Right lobe of liver (tissue), 6 donors: Measurements from ENCODE around the gene PTPRN2. TPM values are rescaled to one million over a fixed set of nuclear protein-coding genes. Genes with fewer than 3 reads are reported as not detected.

ENCODE experiments used
- ATAC-seq, 4 donors: fragments of 200-7000 bp; cut with Tn5 transposase; one replicate each; pipeline ENCODE4 v1.9.1; 2020; ENCODE audit warnings: mild to moderate bottlenecking in 4 of 4, moderate library complexity in 4 of 4
- DNase-seq, 3 donors: peaks; one replicate each; pipeline ENCODE4 v3.0.0-alpha.2; 2020
- H3K27ac ChIP-seq, 3 donors: fragments of 200-600 bp; one replicate each; pipeline ENCODE4 v1.8.0; 2022
- H3K27me3 ChIP-seq, 2 donors: fragments of 200-600 bp; one replicate each; pipeline ENCODE4 v1.8.0; 2022
- H3K36me3 ChIP-seq, 4 donors: fragments of 200-600 bp; sonication (generic) in 1 of 4; one replicate each; pipeline versions ENCODE4 v1.5.1 to v1.8.0; 2017 to 2022; ENCODE audit warnings: control low read depth in 1 of 4
- H3K4me1 ChIP-seq, 4 donors: fragments of 200-600 bp; sonication (generic) in 1 of 4; one replicate each; pipeline versions ENCODE4 v1.5.1 to v1.8.0; 2017 to 2022; ENCODE audit warnings: control low read depth in 1 of 4
- H3K4me3 ChIP-seq, 3 donors: fragments of 200-600 bp; one replicate each; pipeline ENCODE4 v1.8.0; 2022
- H3K9me3 ChIP-seq, 4 donors: fragments of 200-600 bp; sonication (generic) in 1 of 4; one replicate each; pipeline versions ENCODE4 v1.5.1 to v1.8.0; 2017 to 2022; ENCODE audit warnings: control low read depth in 1 of 4
- POLR2A ChIP-seq: fragments of 450-650 bp; IDR thresholded peaks from one replicate; pipeline ENCODE4 v1.6.1; 2017; ENCODE audit warnings: antibody characterized with exemption, mild to moderate bottlenecking
- WGBS: methylation state at CpG from one replicate; pipeline ENCODE4 v1.1.6; 2018; ENCODE audit warnings: low coverage, low lambda C conversion rate; ENCODE audit not compliant: insufficient coverage; ENCODE audit errors: missing lambda C conversion rate; 5-methylcytosine and 5-hydroxymethylcytosine counted together
- intact Hi-C, 2 donors: fragments of 100-400 bp; cut with DNase I; formaldehyde crosslinking; loops; one replicate each; pipeline versions ENCODE4 v1.11.2 to v1.14.1; 2022
- total RNA-seq, 6 experiments: library from RNA; depleted of rRNA in 2 of 6; stranded (reverse); fragments of >200 nt in 2 of 6; fragmentation: NEBNext Ultra II Directional in 3 of 6; extraction: Animal tissue kit (Norgen Biotek cat#: 25700) in 3 of 6; gene quantifications; one replicate each; pipeline versions ENCODE4 v1.1.0 to v1.2.4, GENCODE V29; 2016 to 2023
- TF ChIP-seq, protein P1 (sequence below), 4 donors: fragments of 200-600 bp in 3 of 4; fragments of 450-650 bp in 1 of 4; IDR thresholded peaks; one replicate each; pipeline versions ENCODE4 v1.5.1 to v1.8.0; 2016 to 2022; ENCODE audit warnings: antibody characterized with exemption in 4 of 4, mild to moderate bottlenecking in 2 of 4
- donor health status: DM: no; HTN: yes; CAD: no.
- donor health status: DM: no; HTN: no; CAD: no.
- donor health status: DM: no; HTN: no; CAD: no.
- donor health status: DM: no; HTN: yes; CAD: no.
- donor health status: DM: no; HTN: yes; CAD: no.

The PTPRN2 gene
- total RNA-seq, 6 experiments from 2014 or later: 0.15 to 0.87 (median 0.67) TPM

DNA sequence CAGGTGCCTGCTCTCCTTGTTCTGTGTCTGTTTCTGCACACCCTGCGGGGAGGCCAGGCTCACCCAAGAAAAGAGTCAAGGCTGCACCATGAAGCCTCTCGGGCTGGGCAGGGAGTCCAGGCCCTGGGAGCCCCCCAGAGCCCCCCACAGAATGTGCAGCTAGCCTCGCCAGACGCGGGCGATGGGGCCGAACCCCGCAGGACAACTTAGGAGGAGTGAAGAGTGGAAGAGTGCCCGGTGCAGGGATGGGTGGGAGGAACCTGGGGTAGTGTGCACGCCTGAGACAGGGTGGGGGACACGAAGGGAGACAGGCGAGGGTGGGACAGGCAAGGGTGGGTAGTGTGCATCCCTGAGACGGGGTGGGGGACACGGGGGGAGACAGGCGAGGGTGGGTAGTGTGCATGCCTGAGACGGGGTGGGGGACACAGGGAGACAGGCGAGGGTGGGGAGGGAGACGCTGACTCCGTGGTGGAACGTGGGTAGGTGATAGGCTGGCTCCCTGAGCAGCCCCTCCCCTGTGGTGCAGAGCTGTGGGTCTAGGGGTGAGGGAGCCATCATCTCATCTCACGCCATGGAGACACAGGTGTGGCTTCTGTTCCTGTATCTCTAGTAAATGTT is 635.5 kb downstream of the PTPRN2 start:
- intact Hi-C loops: no loop called here
- 65% methylated on average over 19 of the region's 21 CpGs for WGBS

DNA sequence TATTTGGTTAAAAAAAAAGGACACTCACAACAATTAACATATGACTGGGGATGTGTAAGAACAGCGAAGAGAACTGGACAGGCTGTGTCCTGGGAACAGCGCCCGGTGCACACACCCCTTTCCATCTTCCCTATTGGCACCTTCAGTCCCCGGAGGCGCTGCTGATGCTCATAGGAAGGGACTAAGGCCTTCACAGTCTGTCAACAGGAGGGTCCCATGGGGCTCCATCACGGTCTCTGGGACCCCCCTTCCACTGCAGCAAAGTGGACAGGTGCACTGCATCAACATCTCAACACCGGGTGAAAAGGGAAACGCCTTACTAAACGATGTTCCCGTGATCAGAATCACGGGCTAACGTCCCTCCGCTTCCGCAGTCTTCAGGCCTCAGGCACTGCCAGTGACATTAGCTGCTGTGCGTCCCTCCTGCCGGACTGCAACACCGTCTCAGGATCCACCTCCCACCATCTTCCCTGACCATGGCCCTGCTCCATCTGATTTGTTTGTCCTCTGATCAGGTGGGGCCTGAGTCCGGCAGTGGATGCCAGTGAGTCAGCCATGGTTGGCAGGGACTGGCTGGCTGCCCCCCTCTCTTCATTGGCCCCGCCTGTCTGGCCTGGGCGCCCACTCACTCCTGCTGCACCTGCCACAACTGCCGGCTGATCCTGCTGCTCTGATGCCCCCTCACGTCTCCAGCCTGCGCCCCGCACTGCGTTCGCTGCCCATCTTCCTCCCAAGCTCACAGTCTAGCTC is 636.1 kb downstream of the PTPRN2 start:
- Histone ChIP-seq H3K36me3 (no peaks in the 10 kb centered on the region), H3K4me1 (no peaks in the 10 kb centered on the region), H3K27ac (no peak overlapping the region), H3K27me3 (no peaks in the 10 kb centered on the region), H3K9me3 (no peaks in the 10 kb centered on the region), H3K4me3 (no peak overlapping the region)
- intact Hi-C loops: no loop called here
- 85% methylated on average over 9 of the region's 26 CpGs for WGBS
- no peak for TF ChIP-seq POLR2A
- ATAC-seq (peak in 1 of 4 donors; percentile 26), DNase-seq (peak in 1 of 3 donors; percentile 29)

More for the DNA sequence above, 635.5 kb downstream of the PTPRN2 start:
- no peaks in the 10 kb centered on the region for H3K36me3 ChIP-seq
- no peaks in the 10 kb centered on the region for H3K27me3 ChIP-seq
- DNase-seq (no peak), ATAC-seq (peak in 1 of 4 donors; percentile 23)
- TF ChIP-seq POLR2A: no peak
- TF ChIP-seq, protein P1, sequence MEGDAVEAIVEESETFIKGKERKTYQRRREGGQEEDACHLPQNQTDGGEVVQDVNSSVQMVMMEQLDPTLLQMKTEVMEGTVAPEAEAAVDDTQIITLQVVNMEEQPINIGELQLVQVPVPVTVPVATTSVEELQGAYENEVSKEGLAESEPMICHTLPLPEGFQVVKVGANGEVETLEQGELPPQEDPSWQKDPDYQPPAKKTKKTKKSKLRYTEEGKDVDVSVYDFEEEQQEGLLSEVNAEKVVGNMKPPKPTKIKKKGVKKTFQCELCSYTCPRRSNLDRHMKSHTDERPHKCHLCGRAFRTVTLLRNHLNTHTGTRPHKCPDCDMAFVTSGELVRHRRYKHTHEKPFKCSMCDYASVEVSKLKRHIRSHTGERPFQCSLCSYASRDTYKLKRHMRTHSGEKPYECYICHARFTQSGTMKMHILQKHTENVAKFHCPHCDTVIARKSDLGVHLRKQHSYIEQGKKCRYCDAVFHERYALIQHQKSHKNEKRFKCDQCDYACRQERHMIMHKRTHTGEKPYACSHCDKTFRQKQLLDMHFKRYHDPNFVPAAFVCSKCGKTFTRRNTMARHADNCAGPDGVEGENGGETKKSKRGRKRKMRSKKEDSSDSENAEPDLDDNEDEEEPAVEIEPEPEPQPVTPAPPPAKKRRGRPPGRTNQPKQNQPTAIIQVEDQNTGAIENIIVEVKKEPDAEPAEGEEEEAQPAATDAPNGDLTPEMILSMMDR (IDR thresholded peaks at IDR 0.05): no peak
- H3K4me1 ChIP-seq: no peaks in the 10 kb centered on the region
- H3K4me3 ChIP-seq: no peak overlapping the region
- no peaks in the 10 kb centered on the region for H3K9me3 ChIP-seq
- no peak overlapping the region for H3K27ac ChIP-seq

DNA sequence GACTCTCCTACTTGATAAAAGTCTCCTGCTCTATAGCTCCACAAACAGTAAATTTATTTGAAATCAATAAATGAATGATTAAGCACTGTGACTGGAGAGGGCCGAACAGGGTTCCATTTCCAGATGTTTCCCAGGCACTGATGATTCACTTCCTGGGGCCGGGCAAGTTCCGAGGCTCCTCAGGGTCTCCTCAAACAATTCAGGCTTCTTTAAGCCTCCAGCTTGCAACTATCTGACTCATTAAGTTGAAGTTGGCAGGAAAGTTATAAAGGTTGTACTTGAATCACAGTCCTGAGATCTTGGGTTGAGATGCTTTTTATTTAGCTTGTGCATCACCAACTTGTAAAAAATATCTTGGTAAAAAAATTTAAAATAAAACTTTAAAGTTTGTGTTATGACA is 637.9 kb downstream of the PTPRN2 start:
- H3K4me3 ChIP-seq: no peak overlapping the region
- H3K4me1 ChIP-seq: no peaks in the 10 kb centered on the region
- DNase-seq (no peak), ATAC-seq (no peak)
- WGBS: 13% methylated on average over 3 of the region's 3 CpGs
- no peaks in the 10 kb centered on the region for H3K9me3 ChIP-seq
- intact Hi-C loops: no loop called here
- H3K27me3 ChIP-seq: no peaks in the 10 kb centered on the region
- H3K27ac ChIP-seq: no peak overlapping the region
- TF ChIP-seq POLR2A: no peak
- TF ChIP-seq, protein P1 (IDR thresholded peaks at IDR 0.05): no peak
- H3K36me3 ChIP-seq: no peaks in the 10 kb centered on the region

DNA sequence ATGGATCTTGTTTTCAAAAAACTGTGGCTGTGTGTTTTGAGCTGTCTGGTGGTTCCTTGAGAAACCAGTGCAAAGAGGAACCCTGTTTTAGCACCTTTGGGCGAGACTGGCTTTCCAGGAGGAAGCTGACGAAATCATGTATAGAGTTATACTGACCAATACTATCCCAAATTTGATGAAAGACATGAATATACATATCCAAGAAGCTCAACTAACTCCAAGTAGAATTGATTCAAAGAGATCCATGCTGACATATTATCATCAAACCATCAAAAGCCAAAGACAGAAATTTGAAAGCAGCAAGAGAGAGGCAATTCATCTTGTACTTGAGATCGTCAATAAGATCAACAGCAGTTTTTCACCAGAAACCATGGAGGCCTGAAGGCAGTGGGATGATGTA is 640.1 kb downstream of the PTPRN2 start:
- Histone ChIP-seq H3K27ac (no peak overlapping the region), H3K4me1 (no peaks in the 10 kb centered on the region), H3K4me3 (no peak overlapping the region), H3K9me3 (no peaks in the 10 kb centered on the region), H3K27me3 (no peaks in the 10 kb centered on the region), H3K36me3 (no peaks in the 10 kb centered on the region)
- 82% methylated on average over 3 of the region's 3 CpGs for WGBS
- no peak for ATAC-seq
- no peak for DNase-seq
- TF ChIP-seq POLR2A: no peak
- TF ChIP-seq, protein P1 (IDR thresholded peaks at IDR 0.05): no peak
- intact Hi-C loops: no loop called here

DNA sequence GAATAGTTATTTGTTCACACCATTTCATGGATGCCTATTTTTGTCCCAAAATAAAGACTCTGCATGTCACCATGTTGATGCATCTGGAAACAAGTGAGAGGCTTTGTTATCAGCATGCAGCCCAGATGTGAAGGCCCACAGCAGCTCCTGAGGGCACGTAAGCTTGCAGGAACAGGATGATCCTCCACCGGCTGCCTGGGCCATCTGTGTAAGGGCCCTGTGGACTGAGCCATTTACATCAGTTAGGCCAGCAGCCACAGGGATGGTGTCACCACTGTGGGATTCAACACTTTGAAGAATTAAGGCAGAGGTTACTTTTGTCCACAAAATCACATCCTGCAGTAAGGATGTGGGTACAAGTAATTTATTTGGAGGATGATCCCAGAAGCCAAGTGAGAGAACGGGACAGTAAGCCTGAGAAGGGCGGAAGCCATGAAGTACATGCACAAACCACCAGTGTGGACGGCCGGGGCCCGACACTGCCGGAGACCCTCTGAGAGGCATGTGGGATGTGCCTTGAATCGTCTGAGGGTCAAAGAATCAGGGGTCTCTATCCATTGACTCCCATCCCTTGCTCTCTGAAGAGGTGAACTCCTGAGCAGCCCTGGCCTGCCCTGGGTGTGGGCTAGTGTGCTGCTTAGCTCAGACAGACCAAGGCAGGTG is 641.1 kb downstream of the PTPRN2 start:
- intact Hi-C loops: no loop called here
- no peak for DNase-seq
- no peak for TF ChIP-seq POLR2A
- TF ChIP-seq, protein P1 (IDR thresholded peaks at IDR 0.05): no peak

More for the DNA sequence above, 641.1 kb downstream of the PTPRN2 start:
- no peak for ATAC-seq
- no peak overlapping the region for H3K27ac ChIP-seq
- H3K4me1 ChIP-seq: no peaks in the 10 kb centered on the region
- no peaks in the 10 kb centered on the region for H3K9me3 ChIP-seq
- no peak overlapping the region for H3K4me3 ChIP-seq
- H3K27me3 ChIP-seq: no peaks in the 10 kb centered on the region
- no peaks in the 10 kb centered on the region for H3K36me3 ChIP-seq
- 88% methylated on average over 6 of the region's 9 CpGs for WGBS
